ENCODE results near the gene ALKBH5. TPM values are rescaled to one million over a fixed set of nuclear protein-coding genes. Genes with fewer than 3 reads are reported as not detected.

ALKBH5 gene
- total and polyA plus RNA-seq, 9 of the 15 experiments (the other 6 are each of a cell fraction or from before 2014, with no cell fraction given), result 11.4 to 70.0 (median 47.4) TPM

- TF ChIP-seq IRF9 (tag; IDR thresholded peaks at IDR 0.05) (no peak), ZNF695 (CRISPR knock-in tag; IDR thresholded peaks at IDR 0.05) (no peak), GABPA (tag; conservative IDR thresholded peaks at IDR 0.05; ENCODE audit: low read depth) (peak; percentile 49), CEBPZ (IDR thresholded peaks at IDR 0.05; ENCODE audit: borderline replicate concordance, low read depth, low read length) (no peak), PHB (CRISPR knock-in tag; IDR thresholded peaks at IDR 0.05) (no peak), HMG20B (CRISPR knock-in tag; IDR thresholded peaks at IDR 0.05) (no peak), NR1H2 (CRISPR knock-in tag; IDR thresholded peaks at IDR 0.05) (no peak), DDX20 (tag; IDR thresholded peaks at IDR 0.05; ENCODE audit: low read depth) (no peak), ZNF75A (CRISPR knock-in tag; IDR thresholded peaks at IDR 0.05) (no peak), ILK (tag; IDR thresholded peaks at IDR 0.05; ENCODE audit: borderline replicate concordance, low read depth) (no peak), ZNF282 (CRISPR knock-in tag; IDR thresholded peaks at IDR 0.05) (no peak), CTBP1 (IDR thresholded peaks at IDR 0.05; ENCODE audit: borderline replicate concordance) (peak; percentile 33; the same call in 1 of the 2 replicates), CREM (IDR thresholded peaks at IDR 0.05; ENCODE audit: low read depth) (no peak), RHOXF2B (CRISPR knock-in tag; conservative IDR thresholded peaks at IDR 0.05) (no peak), ETV6 (IDR thresholded peaks at IDR 0.05; ENCODE audit: borderline replicate concordance in 1 of 2, low read depth in 2 of 2, low read length in 1 of 2) (no peak), ETV6 (CRISPR knock-in tag; IDR thresholded peaks at IDR 0.05; ENCODE audit: borderline replicate concordance) (no peak), DIDO1 (tag; IDR thresholded peaks at IDR 0.05; ENCODE audit: low read depth) (no peak), ZHX1 (conservative IDR thresholded peaks at IDR 0.05; ENCODE audit: low read length) (no peak), PHB2 (IDR thresholded peaks at IDR 0.05; ENCODE audit: low read depth) (no peak), SAFB2 (IDR thresholded peaks at IDR 0.05; ENCODE audit: borderline replicate concordance, low read depth, low read length, severe bottlenecking) (no peak), ZNF79 (CRISPR knock-in tag; IDR thresholded peaks at IDR 0.05; ENCODE audit: low read depth) (no peak), FOS (IDR thresholded peaks at IDR 0.05; ENCODE audit: extremely low read depth, insufficient read length) (peak; percentile 68)
These were observed 41.6 kb downstream of the ALKBH5 start, which contains the start of gene LLGL1 (continued) for GRCh38 chr17:18225121-18225641.
